Right lobe of liver (tissue), 4 donors: ENCODE results near the gene TCAF1.

Experiments
- CTCF ChIP-seq, 4 donors: fragments of 200-600 bp in 3 of 4; fragments of 450-650 bp in 1 of 4; IDR thresholded peaks; one replicate each; pipeline versions ENCODE4 v1.5.1 to v1.8.0; 2016 to 2022; ENCODE audit warnings: antibody characterized with exemption in 4 of 4, mild to moderate bottlenecking in 2 of 4
- POLR2A ChIP-seq: fragments of 450-650 bp; IDR thresholded peaks from one replicate; pipeline ENCODE4 v1.6.1; 2017; ENCODE audit warnings: antibody characterized with exemption, mild to moderate bottlenecking
- donor health status: DM: no; HTN: no; CAD: no.
- donor health status: DM: no; HTN: no; CAD: no.
- donor health status: DM: no; HTN: yes; CAD: no.

DNA sequence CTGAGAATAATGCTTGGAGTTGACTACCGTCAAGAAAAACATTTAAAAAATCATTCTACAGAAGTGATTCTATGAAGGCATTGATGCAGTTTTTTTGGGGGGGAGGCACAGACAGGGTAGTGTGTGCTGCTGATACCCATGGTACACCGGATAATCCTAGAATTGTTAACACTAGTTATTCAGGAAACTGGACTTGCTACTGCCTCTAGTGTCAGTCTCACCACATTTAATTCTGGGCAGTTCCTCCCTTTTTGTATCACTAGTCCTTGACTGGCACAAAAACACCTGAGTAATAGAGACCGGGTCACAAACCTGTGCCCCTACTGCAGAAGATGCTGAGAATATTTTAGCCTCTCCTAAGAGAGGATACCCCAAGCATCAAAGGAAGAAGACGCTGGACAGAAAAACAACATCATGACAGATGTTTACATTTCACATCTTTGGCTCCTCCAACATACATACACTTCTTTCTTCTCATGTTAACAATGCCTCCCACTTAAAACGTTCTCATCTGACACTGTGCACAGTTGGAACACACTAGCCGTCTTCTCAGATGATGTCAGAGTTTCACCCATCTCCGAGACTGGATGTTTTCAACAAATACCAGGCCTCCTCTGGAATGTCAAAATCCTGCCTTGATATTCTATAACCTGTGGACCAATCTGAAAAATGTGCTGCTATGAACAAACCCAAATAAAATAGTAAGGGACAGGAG lies 13.1 kb upstream of the TCAF1 start:
- TF ChIP-seq CTCF (IDR thresholded peaks at IDR 0.05): no peak
- no peak for TF ChIP-seq POLR2A
